BE2C (cell line): ENCODE measurements around the gene GPC5.

Source experiments
- DNase-seq: peaks from one replicate; pipeline ENCODE4 v3.0.0-alpha.2; 2020
- H3K27me3 ChIP-seq: fragments of 250-450 bp; sonication (Bioruptor Pico); 2 replicates; pipeline ENCODE4 v1.5.1; 2020; ENCODE audit warnings: mild to moderate bottlenecking
- H3K36me3 ChIP-seq: fragments of 250-450 bp; sonication (Bioruptor Pico); 2 replicates; pipeline ENCODE4 v1.5.1; 2020; ENCODE audit warnings: mild to moderate bottlenecking
- H3K4me1 ChIP-seq: fragments of 250-450 bp; sonication (Bioruptor Pico); 2 replicates; pipeline ENCODE4 v1.5.1; 2020
- H3K4me3 ChIP-seq: 2 replicates; pipeline ENCODE4 v1.5.1; 2011; ENCODE audit warnings: low read depth, low read length
- H3K9me3 ChIP-seq: fragments of 250-450 bp; sonication (Bioruptor Pico); 2 replicates; pipeline ENCODE4 v1.5.1; 2020
- CTCF ChIP-seq: IDR thresholded peaks from 2 replicates; pipeline ENCODE4 v1.5.1; 2012; ENCODE audit warnings: mild to moderate bottlenecking, low read depth, low read length

Gene GPC5

GRCh38 chr13:91702411-91702810 lies 304.0 kb downstream of the GPC5 start:
- no peak overlapping the region for H3K4me3 ChIP-seq
- H3K36me3 ChIP-seq = no peaks in the 10 kb centered on the region
- H3K4me1 ChIP-seq = no peaks in the 10 kb centered on the region
- TF ChIP-seq CTCF = no peak
- no peaks in the 10 kb centered on the region for H3K27me3 ChIP-seq
- DNase-seq = no peak
- H3K9me3 ChIP-seq = no peaks in the 10 kb centered on the region

DNA sequence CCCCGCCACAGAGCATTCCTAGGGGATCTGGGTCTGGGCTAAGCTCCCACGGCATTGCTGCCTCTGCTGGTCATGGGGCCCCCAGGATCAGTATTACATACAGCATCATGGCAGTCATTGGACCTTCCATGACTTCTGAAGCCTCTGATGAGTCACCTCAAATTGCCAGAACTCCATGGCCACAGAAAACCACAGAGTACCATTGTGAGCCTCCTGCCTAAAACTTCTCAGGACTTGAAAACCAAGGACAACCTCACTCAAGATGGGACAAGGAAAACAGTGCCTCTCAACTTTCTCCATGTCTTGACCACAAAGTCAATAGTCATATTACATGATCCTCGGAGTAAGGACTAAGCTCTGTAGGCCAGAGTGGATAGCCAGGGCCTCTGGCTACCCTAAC lies 306.0 kb downstream of the GPC5 start:
- no peak for DNase-seq
- Histone ChIP-seq H3K4me1 (no peaks in the 10 kb centered on the region), H3K36me3 (no peaks in the 10 kb centered on the region), H3K4me3 (no peak overlapping the region), H3K9me3 (no peaks in the 10 kb centered on the region), H3K27me3 (no peaks in the 10 kb centered on the region)
- no peak for TF ChIP-seq CTCF

DNA sequence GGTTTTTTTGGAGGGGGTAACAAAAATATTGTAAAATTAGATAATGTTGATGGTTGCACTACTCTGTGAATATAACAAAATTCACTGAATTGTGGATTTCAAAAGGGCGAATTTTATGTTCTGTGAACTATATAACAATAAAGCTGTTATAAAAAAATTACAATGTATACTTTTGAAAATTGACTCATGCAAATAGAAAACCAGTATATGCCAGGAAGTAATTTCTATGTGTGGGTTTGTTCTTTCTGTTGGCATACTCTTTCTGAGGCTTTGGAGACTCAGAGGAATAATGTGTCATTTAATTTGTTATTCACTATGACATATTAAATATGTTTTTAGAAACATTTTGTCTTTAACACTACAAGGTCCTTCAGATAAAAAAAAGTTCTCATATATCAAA lies 310.1 kb downstream of the GPC5 start:
- TF ChIP-seq CTCF = no peak
- H3K4me1 ChIP-seq = no peaks in the 10 kb centered on the region
- H3K27me3 ChIP-seq = no peaks in the 10 kb centered on the region
- no peaks in the 10 kb centered on the region for H3K36me3 ChIP-seq
- no peaks in the 10 kb centered on the region for H3K9me3 ChIP-seq
- no peak for DNase-seq
- H3K4me3 ChIP-seq = no peak overlapping the region

DNA sequence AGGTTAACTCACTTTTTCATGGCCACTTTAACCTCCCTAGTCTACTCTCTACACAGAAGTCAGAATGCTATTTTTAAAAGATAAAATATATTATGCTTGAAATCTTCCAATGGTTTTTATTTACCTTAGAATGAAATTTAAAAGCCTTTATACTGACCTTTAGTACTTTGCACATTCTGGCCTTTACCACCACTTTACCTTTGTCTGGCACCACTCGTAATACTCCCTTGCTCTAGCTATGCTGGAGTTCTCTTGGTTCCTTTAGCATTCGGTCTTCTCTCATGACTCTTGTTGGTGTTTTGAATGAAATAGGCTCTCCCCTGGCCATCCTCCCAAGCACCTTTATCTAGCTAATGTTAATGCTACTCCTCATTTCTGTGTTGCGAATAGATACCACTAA lies 310.8 kb downstream of the GPC5 start:
- Histone ChIP-seq H3K27me3 (no peaks in the 10 kb centered on the region), H3K36me3 (no peaks in the 10 kb centered on the region), H3K4me3 (no peak overlapping the region), H3K9me3 (no peaks in the 10 kb centered on the region), H3K4me1 (no peaks in the 10 kb centered on the region)
- TF ChIP-seq CTCF = no peak
- DNase-seq = no peak

DNA sequence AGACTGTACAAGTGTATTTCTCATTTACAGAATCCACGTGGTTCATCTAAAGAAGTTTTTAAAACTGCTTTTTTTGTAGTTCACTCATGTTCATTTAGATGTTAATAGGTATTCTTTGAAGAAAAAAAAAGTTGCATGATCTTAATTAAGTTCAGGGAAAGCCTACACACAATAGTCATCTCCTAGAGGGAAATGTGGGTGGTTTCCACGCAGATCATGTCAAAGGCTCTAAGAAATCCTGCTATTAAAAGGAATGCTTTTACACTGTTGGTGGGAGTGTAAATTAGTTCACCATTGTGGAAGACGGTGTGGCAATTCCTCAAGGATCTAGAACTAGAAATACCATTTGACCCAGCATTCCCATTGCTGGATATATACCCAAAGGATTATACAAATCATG lies 312.3 kb downstream of the GPC5 start:
- no peak for DNase-seq
- TF ChIP-seq CTCF = no peak
- Histone ChIP-seq H3K9me3 (no peaks in the 10 kb centered on the region), H3K4me1 (no peaks in the 10 kb centered on the region), H3K36me3 (no peaks in the 10 kb centered on the region), H3K4me3 (no peak overlapping the region), H3K27me3 (no peaks in the 10 kb centered on the region)

DNA sequence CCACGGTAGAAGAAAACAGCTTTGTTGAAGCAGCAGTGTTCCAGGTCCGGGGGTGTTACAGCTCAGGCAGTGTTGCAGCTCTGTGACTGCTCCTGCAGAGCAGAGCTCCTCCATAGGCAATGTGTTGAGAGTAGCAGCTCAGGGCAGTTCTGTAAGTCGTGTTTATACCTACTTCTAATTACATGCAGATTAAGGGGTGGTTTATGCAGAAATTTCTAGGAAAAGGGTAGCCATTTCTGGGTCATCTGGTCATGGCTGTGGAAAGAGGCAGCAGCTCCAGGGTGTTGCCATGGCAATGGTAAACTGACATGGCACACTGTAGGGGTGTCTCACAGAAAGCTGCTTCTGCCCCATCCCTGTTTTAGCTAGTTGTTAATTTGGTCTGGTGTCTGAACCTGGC lies 316.4 kb downstream of the GPC5 start:
- no peaks in the 10 kb centered on the region for H3K27me3 ChIP-seq
- no peaks in the 10 kb centered on the region for H3K36me3 ChIP-seq
- no peak overlapping the region for H3K4me3 ChIP-seq
- no peaks in the 10 kb centered on the region for H3K9me3 ChIP-seq
- TF ChIP-seq CTCF = no peak
- peak; percentile 23 for DNase-seq
- peaks cover 9% of the 10 kb centered on the region for H3K4me1 ChIP-seq
